Measurements from ENCODE around the gene POLN.

DNA sequence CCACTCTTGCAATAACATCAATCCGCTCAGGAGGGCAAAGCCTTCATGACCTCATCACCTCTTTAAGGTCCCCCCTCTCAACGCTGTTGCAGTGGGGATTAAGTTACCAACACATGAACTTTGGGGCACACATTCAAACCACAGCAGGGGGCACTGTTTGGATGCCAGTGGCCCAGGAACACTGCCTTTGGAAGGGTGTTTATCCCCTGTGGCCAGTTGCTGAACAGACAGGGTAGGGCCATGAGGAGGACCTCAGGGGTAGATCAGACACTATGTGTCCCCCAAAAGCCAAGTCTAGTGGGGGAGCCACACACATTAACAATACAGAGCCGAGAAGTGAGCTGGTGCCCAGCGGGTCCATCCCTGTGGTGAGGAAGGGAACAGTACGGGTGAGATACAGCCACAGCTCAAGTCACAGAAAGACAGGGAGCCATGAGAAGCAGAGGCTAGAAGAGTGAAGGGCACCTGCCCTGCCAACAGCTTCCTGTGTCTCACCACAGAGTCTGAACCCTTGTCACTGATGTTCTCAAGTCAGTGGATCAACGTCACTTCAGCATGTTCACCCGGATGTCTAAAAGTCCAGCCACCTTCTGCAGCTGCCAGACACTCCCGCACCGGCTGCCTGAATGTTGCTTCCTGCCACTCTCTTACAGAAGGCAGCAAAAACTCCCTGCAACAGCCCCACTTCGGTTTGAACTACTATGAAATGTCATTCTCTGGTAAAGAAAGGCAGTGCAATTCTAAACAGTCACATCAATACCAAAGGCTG is 39.8 kb upstream of the POLN start:
- TF ChIP-seq, protein P1, sequence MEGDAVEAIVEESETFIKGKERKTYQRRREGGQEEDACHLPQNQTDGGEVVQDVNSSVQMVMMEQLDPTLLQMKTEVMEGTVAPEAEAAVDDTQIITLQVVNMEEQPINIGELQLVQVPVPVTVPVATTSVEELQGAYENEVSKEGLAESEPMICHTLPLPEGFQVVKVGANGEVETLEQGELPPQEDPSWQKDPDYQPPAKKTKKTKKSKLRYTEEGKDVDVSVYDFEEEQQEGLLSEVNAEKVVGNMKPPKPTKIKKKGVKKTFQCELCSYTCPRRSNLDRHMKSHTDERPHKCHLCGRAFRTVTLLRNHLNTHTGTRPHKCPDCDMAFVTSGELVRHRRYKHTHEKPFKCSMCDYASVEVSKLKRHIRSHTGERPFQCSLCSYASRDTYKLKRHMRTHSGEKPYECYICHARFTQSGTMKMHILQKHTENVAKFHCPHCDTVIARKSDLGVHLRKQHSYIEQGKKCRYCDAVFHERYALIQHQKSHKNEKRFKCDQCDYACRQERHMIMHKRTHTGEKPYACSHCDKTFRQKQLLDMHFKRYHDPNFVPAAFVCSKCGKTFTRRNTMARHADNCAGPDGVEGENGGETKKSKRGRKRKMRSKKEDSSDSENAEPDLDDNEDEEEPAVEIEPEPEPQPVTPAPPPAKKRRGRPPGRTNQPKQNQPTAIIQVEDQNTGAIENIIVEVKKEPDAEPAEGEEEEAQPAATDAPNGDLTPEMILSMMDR (IDR thresholded peaks at IDR 0.05) = no peak
- TF ChIP-seq POLR2A (IDR thresholded peaks at IDR 0.05) = no peak
